K562 (cell line): ENCODE data around the gene TADA1. TPM values are rescaled to one million over a fixed set of nuclear protein-coding genes. Genes with fewer than 3 reads are reported as not detected.
A peak's percentile ranks its signal among the peaks of the same experiment; 100 is the strongest.

Experiments used
- CTBP1 ChIP-seq: fragments of 450-650 bp; IDR thresholded peaks from 2 replicates; pipeline ENCODE4 v1.6.1; 2016; ENCODE audit warnings: borderline replicate concordance
- DMBX1 ChIP-seq: fragments of 250-450 bp; sonication (Bioruptor Pico); IDR thresholded peaks from 2 replicates; pipeline ENCODE4 v1.8.0; 2022; ENCODE audit warnings: inconsistent platforms, mild to moderate bottlenecking, moderate library complexity, borderline replicate concordance
- ELF1 ChIP-seq: fragments of 200-800 bp; sonication (Bioruptor generic); IDR thresholded peaks from 2 replicates; pipeline ENCODE4 v1.6.1; 2016; ENCODE audit warnings: missing genetic modification characterization, missing compliant biosample characterization
- FOXA1 ChIP-seq: fragments of 450-650 bp; IDR thresholded peaks from 2 replicates; pipeline ENCODE4 v1.6.1; 2016; ENCODE audit warnings: mild to moderate bottlenecking, borderline replicate concordance
- GTF2A2 ChIP-seq: IDR thresholded peaks from 2 replicates; pipeline ENCODE4 v1.6.1; 2016; ENCODE audit warnings: mild to moderate bottlenecking, missing genetic modification characterization, missing compliant biosample characterization
- HEY1 ChIP-seq: fragments of 250-450 bp; sonication (Bioruptor Pico); IDR thresholded peaks from 2 replicates; pipeline ENCODE4 v1.5.0; 2020; ENCODE audit warnings: mild to moderate bottlenecking, moderate library complexity, borderline replicate concordance
- HIVEP1 ChIP-seq: fragments of 250-450 bp; sonication (Bioruptor Pico); IDR thresholded peaks from 2 replicates; pipeline ENCODE4 v1.4.0; 2020; ENCODE audit warnings: mild to moderate bottlenecking
- ILK ChIP-seq: fragments of 450-650 bp; IDR thresholded peaks from 2 replicates; pipeline ENCODE4 v1.6.1; 2016; ENCODE audit warnings: missing genetic modification characterization, low read depth, mild to moderate bottlenecking, missing compliant biosample characterization, moderate library complexity, borderline replicate concordance
- MED1 ChIP-seq: sonication (generic); formaldehyde crosslinking; IDR thresholded peaks from 2 replicates; pipeline ENCODE4 v1.8.1; 2023; ENCODE audit warnings: missing genetic modification reagents, borderline replicate concordance
- NFATC3 ChIP-seq: fragments of 450-650 bp; IDR thresholded peaks from 2 replicates; pipeline ENCODE4 v1.6.1; 2017; ENCODE audit warnings: mild to moderate bottlenecking
- PTTG1 ChIP-seq: fragments of 450-650 bp; IDR thresholded peaks from 2 replicates; pipeline ENCODE4 v1.6.1; 2016; ENCODE audit warnings: low read depth, mild to moderate bottlenecking, missing genetic modification characterization, missing compliant biosample characterization
- PYGO2 ChIP-seq: fragments of 450-650 bp; IDR thresholded peaks from 2 replicates; pipeline ENCODE4 v1.6.1; 2016; ENCODE audit warnings: mild to moderate bottlenecking, missing genetic modification characterization, moderate library complexity, missing compliant biosample characterization
- THRB ChIP-seq: fragments of 450-650 bp; formaldehyde crosslinking; conservative IDR thresholded peaks from 2 replicates; pipeline ENCODE4 v1.4.0; 2022; ENCODE audit warnings: mild to moderate bottlenecking, missing genetic modification characterization
- XRCC5 ChIP-seq: fragments of 200-400 bp; formaldehyde crosslinking; IDR thresholded peaks from 2 replicates; pipeline ENCODE4 v1.6.1; 2017; ENCODE audit warnings: low read depth, mild to moderate bottlenecking, low read length
- ZBTB7A ChIP-seq: IDR thresholded peaks from 2 replicates; pipeline ENCODE4 v1.6.1; 2011; ENCODE audit warnings: low read depth, mild to moderate bottlenecking, low read length, moderate library complexity, borderline replicate concordance; ENCODE audit not compliant: control insufficient read depth
- ZNF12 ChIP-seq: sonication (generic); formaldehyde crosslinking; IDR thresholded peaks from 2 replicates; pipeline ENCODE4 v1.4.0; 2020; ENCODE audit warnings: mild to moderate bottlenecking, missing genetic modification reagents
- ZNF165 ChIP-seq: fragments of 250-450 bp; sonication (Bioruptor Pico); IDR thresholded peaks from 2 replicates; pipeline ENCODE4 v1.4.0; 2020; ENCODE audit warnings: borderline replicate concordance
- ZNF217 ChIP-seq: sonication (generic); formaldehyde crosslinking; IDR thresholded peaks from 2 replicates; pipeline ENCODE4 v1.8.0; 2022; ENCODE audit warnings: mild to moderate bottlenecking, missing genetic modification reagents
- ZNF780A ChIP-seq: fragments of 250-450 bp; sonication (Bioruptor Pico); IDR thresholded peaks from 2 replicates; pipeline ENCODE4 v1.5.0; 2021; ENCODE audit warnings: mild to moderate bottlenecking
- ZNF785 ChIP-seq: fragments of 250-450 bp; sonication (Bioruptor Pico); IDR thresholded peaks from 2 replicates; pipeline ENCODE4 v1.4.0; 2020; ENCODE audit warnings: mild to moderate bottlenecking
- polyA plus RNA-seq, 8 experiments: library from polyadenylated mRNA; depleted of rRNA in 4 of 8; stranded (reverse) in 5 of 8; unstranded in 3 of 8; fragments of >200 nt; fragmentation: Nextera tagmentation in 2 of 8; fragmentation: Illumina TruSeq in 1 of 8; extraction: Ambion mirVana in 2 of 8; extraction: Trizol in 1 of 8; gene quantifications; 2 replicates each; pipeline versions ENCODE4 v1.2.1 to v1.2.3, GENCODE V29; 2011 to 2014; ENCODE audit warnings: inconsistent platforms in 1 of 8, missing spikeins in 1 of 8
- total RNA-seq, 7 experiments: library from RNA; depleted of rRNA in 6 of 7; stranded (reverse); fragments of >200 nt in 6 of 7; fragmentation: Illumina TruSeq in 2 of 7; extraction: Trizol in 2 of 7; gene quantifications; 2 replicates each; pipeline versions ENCODE4 v1.2.1 to v1.2.3, GENCODE V29; 2011 to 2021; ENCODE audit warnings: low replicate concordance in 1 of 7
- TF ChIP-seq, protein P1 (sequence below): fragments of 250-450 bp; sonication (Bioruptor Pico); IDR thresholded peaks from 2 replicates; pipeline ENCODE4 v1.8.0; 2021; ENCODE audit warnings: borderline replicate concordance, mild to moderate bottlenecking, moderate library complexity; ENCODE audit not compliant: poor library complexity, severe bottlenecking
- TF ChIP-seq, protein P2 (sequence below), 2 experiments: fragments of 450-650 bp; IDR thresholded peaks; 2 replicates each; pipeline ENCODE4 v1.6.1; 2018; ENCODE audit warnings: mild to moderate bottlenecking in 2 of 2, low read depth in 1 of 2; ENCODE audit not compliant: partially characterized antibody in 2 of 2

Gene TADA1
- total and polyA plus RNA-seq, 9 of the 15 experiments (the other 6 are each of a cell fraction or from before 2014, with no cell fraction given): 15.9 to 76.5 (median 28.7) TPM

- TF ChIP-seq, protein P1, sequence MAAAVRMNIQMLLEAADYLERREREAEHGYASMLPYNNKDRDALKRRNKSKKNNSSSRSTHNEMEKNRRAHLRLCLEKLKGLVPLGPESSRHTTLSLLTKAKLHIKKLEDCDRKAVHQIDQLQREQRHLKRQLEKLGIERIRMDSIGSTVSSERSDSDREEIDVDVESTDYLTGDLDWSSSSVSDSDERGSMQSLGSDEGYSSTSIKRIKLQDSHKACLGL (CRISPR knock-in tag): no peak
- TF ChIP-seq HIVEP1 (CRISPR knock-in tag) (no peak), ZBTB7A (no peak), CTBP1 (peak; percentile 78; the same call in 1 of the 2 replicates), DMBX1 (CRISPR knock-in tag) (0 out of 2 replicates have a peak, but pooled peaks have one; percentile 22), ZNF780A (CRISPR knock-in tag) (no peak), PYGO2 (tag) (no peak), GTF2A2 (tag) (no peak), MED1 (CRISPR knock-in tag) (no peak), THRB (CRISPR knock-in tag) (no peak), ZNF165 (CRISPR knock-in tag) (no peak), ZNF12 (CRISPR knock-in tag) (no peak), XRCC5 (0 out of 2 replicates have a peak, but pooled peaks have one; percentile 56), HEY1 (CRISPR knock-in tag) (no peak), ILK (tag) (no peak), PTTG1 (tag) (no peak), ZNF785 (no peak), ELF1 (no peak; the same call in 1 of the 2 replicates), FOXA1 (no peak), ZNF217 (CRISPR knock-in tag) (no peak), NFATC3 (no peak)
- TF ChIP-seq, protein P2, sequence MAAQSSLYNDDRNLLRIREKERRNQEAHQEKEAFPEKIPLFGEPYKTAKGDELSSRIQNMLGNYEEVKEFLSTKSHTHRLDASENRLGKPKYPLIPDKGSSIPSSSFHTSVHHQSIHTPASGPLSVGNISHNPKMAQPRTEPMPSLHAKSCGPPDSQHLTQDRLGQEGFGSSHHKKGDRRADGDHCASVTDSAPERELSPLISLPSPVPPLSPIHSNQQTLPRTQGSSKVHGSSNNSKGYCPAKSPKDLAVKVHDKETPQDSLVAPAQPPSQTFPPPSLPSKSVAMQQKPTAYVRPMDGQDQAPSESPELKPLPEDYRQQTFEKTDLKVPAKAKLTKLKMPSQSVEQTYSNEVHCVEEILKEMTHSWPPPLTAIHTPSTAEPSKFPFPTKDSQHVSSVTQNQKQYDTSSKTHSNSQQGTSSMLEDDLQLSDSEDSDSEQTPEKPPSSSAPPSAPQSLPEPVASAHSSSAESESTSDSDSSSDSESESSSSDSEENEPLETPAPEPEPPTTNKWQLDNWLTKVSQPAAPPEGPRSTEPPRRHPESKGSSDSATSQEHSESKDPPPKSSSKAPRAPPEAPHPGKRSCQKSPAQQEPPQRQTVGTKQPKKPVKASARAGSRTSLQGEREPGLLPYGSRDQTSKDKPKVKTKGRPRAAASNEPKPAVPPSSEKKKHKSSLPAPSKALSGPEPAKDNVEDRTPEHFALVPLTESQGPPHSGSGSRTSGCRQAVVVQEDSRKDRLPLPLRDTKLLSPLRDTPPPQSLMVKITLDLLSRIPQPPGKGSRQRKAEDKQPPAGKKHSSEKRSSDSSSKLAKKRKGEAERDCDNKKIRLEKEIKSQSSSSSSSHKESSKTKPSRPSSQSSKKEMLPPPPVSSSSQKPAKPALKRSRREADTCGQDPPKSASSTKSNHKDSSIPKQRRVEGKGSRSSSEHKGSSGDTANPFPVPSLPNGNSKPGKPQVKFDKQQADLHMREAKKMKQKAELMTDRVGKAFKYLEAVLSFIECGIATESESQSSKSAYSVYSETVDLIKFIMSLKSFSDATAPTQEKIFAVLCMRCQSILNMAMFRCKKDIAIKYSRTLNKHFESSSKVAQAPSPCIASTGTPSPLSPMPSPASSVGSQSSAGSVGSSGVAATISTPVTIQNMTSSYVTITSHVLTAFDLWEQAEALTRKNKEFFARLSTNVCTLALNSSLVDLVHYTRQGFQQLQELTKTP (IDR thresholded peaks at IDR 0.05; ENCODE audit: low read depth in 1 of 2, partially characterized antibody in 2 of 2): no peak
These were observed 35.5 kb downstream of the TADA1 start (continued) for GRCh38 chr1:166840309-166841274.
